Kidney (tissue), 14 donors: ENCODE data around the gene RHO. TPM values are rescaled to one million over a fixed set of nuclear protein-coding genes. Genes with fewer than 3 reads are reported as not detected.

ENCODE experiments used
- DNase-seq, 5 donors: peaks; one replicate each; pipeline ENCODE4 v3.0.0-alpha.2; 2013 to 2020
- FAIRE-seq: peaks from 2 replicates; lab custom pipeline; 2012; peaks lifted over from hg19 to GRCh38; lab: Jason Lieb, UNC
- H3K27ac ChIP-seq, 2 donors: one replicate each; pipeline ENCODE4 v1.7.0; 2013; ENCODE audit warnings: low read depth in 2 of 2, low read length in 2 of 2, inconsistent platforms in 1 of 2
- H3K27me3 ChIP-seq: one replicate; pipeline ENCODE4 v1.7.1; 2013; ENCODE audit warnings: low read length, inconsistent platforms; ENCODE audit not compliant: control insufficient read depth, insufficient read depth
- H3K36me3 ChIP-seq, 3 donors: one replicate each; pipeline versions ENCODE4 v1.7.0 to v1.7.1; 2013; ENCODE audit warnings: low read length in 3 of 3, control low read depth in 1 of 3, inconsistent platforms in 1 of 3; ENCODE audit not compliant: insufficient read depth in 3 of 3, control insufficient read depth in 2 of 3
- H3K4me1 ChIP-seq, 3 donors: one replicate each; pipeline versions ENCODE4 v1.7.0 to v1.7.1; 2013; ENCODE audit warnings: low read length in 3 of 3, inconsistent platforms in 1 of 3, low read depth in 1 of 3; ENCODE audit not compliant: control insufficient read depth in 2 of 3, insufficient read depth in 2 of 3
- H3K4me3 ChIP-seq, 3 donors: one replicate each; pipeline versions ENCODE4 v1.7.0 to v1.8.1; 2013; ENCODE audit warnings: low read length in 3 of 3, control low read depth in 1 of 3, inconsistent platforms in 1 of 3
- H3K9ac ChIP-seq, 3 donors: one replicate each; pipeline versions ENCODE4 v1.7.0 to v1.7.1; 2013; ENCODE audit warnings: low read length in 3 of 3, control low read depth in 1 of 3, inconsistent platforms in 1 of 3
- H3K9me3 ChIP-seq, 3 donors: one replicate each; pipeline versions ENCODE4 v1.7.0 to v1.7.1; 2013; ENCODE audit warnings: low read length in 3 of 3, control low read depth in 1 of 3, inconsistent platforms in 1 of 3; ENCODE audit not compliant: control insufficient read depth in 2 of 3, insufficient read depth in 1 of 3
- intact Hi-C: fragments of 100-400 bp; cut with DNase I; formaldehyde crosslinking; loops from one replicate; pipeline ENCODE4 v1.11.1; 2022
- polyA plus RNA-seq: library from polyadenylated mRNA; stranded (reverse); fragments of 350-450 nt; fragmentation: Illumina TruSeq; extraction: RNeasy Lipid Tissue Mini Kit (QIAGEN cat#74804); gene quantifications from one replicate; pipeline ENCODE4 v1.2.3, GENCODE V29; 2014; ENCODE audit warnings: low read depth, low replicate concordance; ENCODE audit not compliant: insufficient read depth
- total RNA-seq: library from RNA; stranded (reverse); fragmentation: NEBNext Ultra II Directional; extraction: Animal tissue kit (Norgen Biotek cat#: 25700); gene quantifications from one replicate; pipeline ENCODE4 v1.2.1, GENCODE V29; 2021
- TF ChIP-seq, protein P1 (sequence below): IDR thresholded peaks from 3 replicates; pipeline ENCODE4 v1.5.1; 2012; ENCODE audit warnings: mild to moderate bottlenecking, moderate library complexity, borderline replicate concordance; ENCODE audit not compliant: insufficient read depth; ENCODE audit errors: extremely low read depth
- donor health status: control.
- donor health status: control.
- donor health status: control.
- donor health status: control.
- donor health status: control.
- donor health status: DM: yes; HTN: yes; CAD: no.
- donor health status: Normal renal cell carcinoma (clear cell type).

RHO gene
- total and polyA plus RNA-seq, 2 donors from 2014 or later, result not detected

GRCh38 chr3:129549805-129550204 lies 21.4 kb downstream of the RHO start:
- DNase-seq (no peak), FAIRE-seq (no peak)
- Histone ChIP-seq H3K9me3 (no peaks in the 10 kb centered on the region), H3K27me3 (no peaks in the 10 kb centered on the region), H3K27ac (no peak overlapping the region), H3K4me1 (peaks cover 0 to 2% (median 0%) of the 10 kb centered on the region in 3 donors), H3K36me3 (no peaks in the 10 kb centered on the region), H3K9ac (no peak overlapping the region), H3K4me3 (no peak overlapping the region)
- TF ChIP-seq, protein P1, sequence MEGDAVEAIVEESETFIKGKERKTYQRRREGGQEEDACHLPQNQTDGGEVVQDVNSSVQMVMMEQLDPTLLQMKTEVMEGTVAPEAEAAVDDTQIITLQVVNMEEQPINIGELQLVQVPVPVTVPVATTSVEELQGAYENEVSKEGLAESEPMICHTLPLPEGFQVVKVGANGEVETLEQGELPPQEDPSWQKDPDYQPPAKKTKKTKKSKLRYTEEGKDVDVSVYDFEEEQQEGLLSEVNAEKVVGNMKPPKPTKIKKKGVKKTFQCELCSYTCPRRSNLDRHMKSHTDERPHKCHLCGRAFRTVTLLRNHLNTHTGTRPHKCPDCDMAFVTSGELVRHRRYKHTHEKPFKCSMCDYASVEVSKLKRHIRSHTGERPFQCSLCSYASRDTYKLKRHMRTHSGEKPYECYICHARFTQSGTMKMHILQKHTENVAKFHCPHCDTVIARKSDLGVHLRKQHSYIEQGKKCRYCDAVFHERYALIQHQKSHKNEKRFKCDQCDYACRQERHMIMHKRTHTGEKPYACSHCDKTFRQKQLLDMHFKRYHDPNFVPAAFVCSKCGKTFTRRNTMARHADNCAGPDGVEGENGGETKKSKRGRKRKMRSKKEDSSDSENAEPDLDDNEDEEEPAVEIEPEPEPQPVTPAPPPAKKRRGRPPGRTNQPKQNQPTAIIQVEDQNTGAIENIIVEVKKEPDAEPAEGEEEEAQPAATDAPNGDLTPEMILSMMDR, result no peak
- intact Hi-C loops, result no loop called here

GRCh38 chr3:129552287-129553050 lies 24.0 kb downstream of the RHO start:
- DNase-seq, result no peak
- H3K27me3 ChIP-seq, result no peaks in the 10 kb centered on the region
- H3K27ac ChIP-seq, result no peak overlapping the region
- TF ChIP-seq, protein P1, result no peak
- no peak overlapping the region for H3K9ac ChIP-seq
- H3K4me3 ChIP-seq, result no peak overlapping the region
- peaks cover 0 to 4% (median 0%) of the 10 kb centered on the region in 3 donors for H3K4me1 ChIP-seq
- FAIRE-seq, result no peak
- intact Hi-C loops, result no loop called here
- no peaks in the 10 kb centered on the region for H3K9me3 ChIP-seq
- no peaks in the 10 kb centered on the region for H3K36me3 ChIP-seq

DNA sequence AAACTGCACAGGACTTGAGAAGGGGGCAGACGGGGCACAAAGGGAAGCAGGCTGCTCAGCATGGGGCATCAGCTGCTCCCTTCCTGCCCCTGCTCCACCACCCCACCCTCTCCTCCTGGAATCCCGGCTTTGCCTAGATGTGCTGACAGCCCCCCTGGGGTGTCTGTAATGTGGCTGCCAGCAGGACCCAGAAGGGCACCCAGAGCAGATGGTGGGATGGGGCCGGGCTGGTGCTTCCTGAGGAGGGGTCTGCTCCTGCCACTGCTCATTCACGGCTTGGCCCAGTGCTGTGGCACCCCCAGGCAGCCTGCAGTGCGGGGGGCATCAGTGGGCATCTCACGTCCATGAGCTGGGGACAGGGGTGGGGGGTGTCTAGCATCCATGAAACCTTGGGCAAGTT lies 24.7 kb downstream of the RHO start:
- H3K36me3 ChIP-seq, result no peaks in the 10 kb centered on the region
- H3K9me3 ChIP-seq, result no peaks in the 10 kb centered on the region
- H3K9ac ChIP-seq, result no peak overlapping the region
- no peak overlapping the region for H3K4me3 ChIP-seq
- H3K27me3 ChIP-seq, result no peaks in the 10 kb centered on the region
- TF ChIP-seq, protein P1, result no peak
- intact Hi-C loops, result no loop called here
- no peak for FAIRE-seq
- no peak overlapping the region for H3K27ac ChIP-seq
- no peak for DNase-seq
- H3K4me1 ChIP-seq, result peaks cover 0 to 6% (median 0%) of the 10 kb centered on the region in 3 donors

DNA sequence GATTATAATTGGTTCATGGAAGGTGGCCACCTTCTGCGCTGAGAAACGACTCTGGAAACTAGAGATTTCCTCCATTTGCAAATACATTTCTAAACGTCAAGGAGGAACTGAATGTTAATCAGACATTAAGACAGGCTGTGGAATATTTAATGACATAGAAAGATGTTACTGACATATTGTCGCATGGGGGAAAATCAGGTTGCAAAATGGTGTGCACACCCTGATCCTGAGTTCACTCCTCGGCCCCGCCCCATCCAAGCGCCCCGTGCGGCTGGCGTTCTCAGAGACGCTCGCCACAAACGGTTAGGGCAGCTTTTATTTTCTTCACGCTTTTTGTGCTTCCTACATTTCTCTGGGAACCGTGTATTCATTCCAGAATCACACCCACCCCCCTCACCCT lies 25.3 kb downstream of the RHO start:
- no peak overlapping the region for H3K27ac ChIP-seq
- H3K27me3 ChIP-seq, result no peaks in the 10 kb centered on the region
- H3K4me1 ChIP-seq, result peaks cover 0 to 6% (median 0%) of the 10 kb centered on the region in 3 donors
- TF ChIP-seq, protein P1, result no peak
- DNase-seq (no peak), FAIRE-seq (no peak)
- intact Hi-C loops, result no loop called here
- H3K9me3 ChIP-seq, result no peaks in the 10 kb centered on the region
- no peak overlapping the region for H3K4me3 ChIP-seq
- no peak overlapping the region for H3K9ac ChIP-seq
- no peaks in the 10 kb centered on the region for H3K36me3 ChIP-seq
